GM19467 (cell line): Measurements from ENCODE around the gene ZNF710.
"Not testable (repeated sequence)": the region's sequence is repeated elsewhere in the genome, so short reads cannot be mapped to it uniquely, and the experiment has no call there.

ENCODE experiments used
- ATAC-seq: cut with Tn5 transposase; IDR thresholded peaks from one replicate; pipeline ENCODE4 v1.9.1; 2021; ENCODE audit warnings: mild to moderate bottlenecking, moderate library complexity; ENCODE audit not compliant: unreplicated experiment

Gene ZNF710, protein sequence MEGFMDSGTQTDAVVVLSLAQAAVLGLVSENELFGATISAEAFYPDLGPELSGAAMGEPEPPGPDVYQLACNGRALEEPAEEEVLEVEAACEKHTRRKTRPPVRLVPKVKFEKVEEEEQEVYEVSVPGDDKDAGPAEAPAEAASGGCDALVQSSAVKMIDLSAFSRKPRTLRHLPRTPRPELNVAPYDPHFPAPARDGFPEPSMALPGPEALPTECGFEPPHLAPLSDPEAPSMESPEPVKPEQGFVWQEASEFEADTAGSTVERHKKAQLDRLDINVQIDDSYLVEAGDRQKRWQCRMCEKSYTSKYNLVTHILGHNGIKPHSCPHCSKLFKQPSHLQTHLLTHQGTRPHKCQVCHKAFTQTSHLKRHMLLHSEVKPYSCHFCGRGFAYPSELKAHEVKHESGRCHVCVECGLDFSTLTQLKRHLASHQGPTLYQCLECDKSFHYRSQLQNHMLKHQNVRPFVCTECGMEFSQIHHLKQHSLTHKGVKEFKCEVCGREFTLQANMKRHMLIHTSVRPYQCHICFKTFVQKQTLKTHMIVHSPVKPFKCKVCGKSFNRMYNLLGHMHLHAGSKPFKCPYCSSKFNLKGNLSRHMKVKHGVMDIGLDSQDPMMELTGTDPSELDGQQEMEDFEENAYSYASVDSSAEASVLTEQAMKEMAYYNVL

DNA sequence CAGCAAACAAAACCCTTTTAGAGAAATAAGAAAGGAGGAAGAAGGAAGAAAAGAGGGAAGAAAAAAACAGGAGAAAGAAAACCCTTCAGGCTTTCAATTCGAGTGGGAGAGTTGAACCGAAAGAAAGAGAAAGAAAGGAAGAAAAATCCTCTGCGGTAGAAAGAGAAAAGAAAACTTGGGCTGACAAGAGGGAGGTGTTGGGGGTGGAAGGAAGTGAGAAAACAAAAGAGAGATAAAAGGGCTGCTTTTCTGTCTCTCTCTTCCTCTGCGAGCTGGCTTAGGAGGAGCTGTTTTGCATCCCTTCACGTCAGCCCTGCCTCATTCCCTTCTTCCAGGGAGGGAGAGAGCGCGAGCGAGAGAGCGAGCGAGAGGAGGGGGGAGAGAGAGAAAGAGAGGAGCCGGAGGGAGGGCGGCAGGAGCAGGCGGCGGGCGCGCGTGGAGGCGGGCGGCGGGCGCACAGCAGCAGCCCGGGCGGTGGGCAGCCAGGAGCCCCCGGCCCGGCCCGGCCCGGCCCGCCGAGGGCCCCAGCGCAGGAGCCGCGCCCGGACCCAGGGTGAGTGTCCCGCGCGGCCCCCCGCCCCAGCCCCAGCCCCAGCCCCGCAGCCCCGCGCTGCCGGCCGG is at the start of gene ZNF710:
ZNF710 (plus strand) TSS at position 263 of the 621 bp plus-strand sequence. CDS start 65,814 bp downstream, outside the sequence.
- ATAC-seq, result no peak

DNA sequence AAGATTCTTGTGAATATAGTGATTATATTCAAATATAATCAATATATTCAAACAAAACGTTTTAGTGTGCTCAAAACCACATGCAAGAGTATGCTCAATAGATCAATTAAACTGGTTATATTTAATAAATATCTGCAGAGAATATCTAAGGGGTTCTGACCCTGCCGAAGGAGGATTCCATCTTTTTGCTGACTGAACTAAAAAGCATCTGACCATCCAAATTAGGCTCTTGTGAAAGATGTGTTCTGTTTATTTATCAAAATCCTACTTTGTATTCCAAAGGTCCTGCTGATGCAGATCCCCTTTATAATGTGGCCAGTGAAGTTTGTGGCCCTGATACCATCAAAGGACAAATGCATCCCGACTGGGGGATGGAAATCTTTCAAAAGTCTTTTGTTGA is 46.6 kb upstream of the ZNF710 start:
- no peak for ATAC-seq

- not testable (repeated sequence) for ATAC-seq
These were observed 45.6 kb upstream of the ZNF710 start for GRCh38 chr15:89955449-89955998.

- no peak for ATAC-seq
These were observed 42.9 kb upstream of the ZNF710 start for GRCh38 chr15:89958107-89958805.

DNA sequence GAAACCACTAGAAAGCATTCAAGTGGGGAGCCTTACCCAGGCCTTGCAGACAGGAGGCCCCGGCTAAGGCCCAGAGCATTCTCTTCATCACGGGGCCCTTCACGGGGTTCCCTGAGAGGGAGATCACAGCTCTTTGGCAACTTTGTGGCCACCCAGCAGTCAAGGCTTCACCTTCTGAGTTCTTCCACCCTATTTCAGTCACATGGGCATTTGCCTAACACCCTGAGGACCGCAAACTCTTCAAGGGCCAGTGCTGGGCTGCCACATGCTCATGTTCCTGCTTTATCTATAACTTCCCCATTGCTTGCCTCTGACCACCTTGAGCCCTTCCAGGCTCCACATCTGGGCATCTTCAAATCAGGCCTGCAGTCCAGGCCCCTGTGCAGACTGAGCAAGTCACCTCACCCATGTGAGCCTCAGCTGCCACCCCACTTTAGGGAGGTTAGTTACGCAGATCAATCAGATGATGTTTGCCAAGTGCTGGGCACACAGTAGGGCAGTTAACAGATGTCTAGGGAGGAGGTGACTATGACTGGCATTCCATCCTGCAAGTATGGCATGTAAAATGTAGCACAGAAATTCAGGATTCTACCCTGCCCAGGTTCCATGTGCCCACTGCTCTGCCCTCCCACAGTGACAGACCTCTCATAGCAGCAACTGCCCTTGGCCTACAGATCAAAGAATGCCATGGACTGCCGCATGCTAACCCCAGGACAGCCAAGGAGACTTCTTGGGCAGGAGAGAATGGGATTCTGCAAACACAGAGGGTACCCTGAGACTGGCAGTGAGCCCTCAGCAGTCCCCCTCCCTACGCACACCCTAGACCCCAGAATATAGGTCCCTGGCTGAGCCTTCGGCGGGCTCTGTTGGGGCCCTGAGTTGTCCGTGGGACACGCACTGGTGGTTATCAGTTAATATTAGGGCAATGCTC is 37.6 kb upstream of the ZNF710 start:
- no peak for ATAC-seq

- no peak for ATAC-seq
These were observed 36.7 kb upstream of the ZNF710 start for GRCh38 chr15:89964232-89964954.

- no peak for ATAC-seq
These were observed 33.2 kb upstream of the ZNF710 start for GRCh38 chr15:89967881-89968280.

- ATAC-seq, result peak; percentile 86
These were observed 29.5 kb upstream of the ZNF710 start for GRCh38 chr15:89971592-89971997.

- ATAC-seq, result no peak
These were observed 29.0 kb upstream of the ZNF710 start for GRCh38 chr15:89972085-89972484.

DNA sequence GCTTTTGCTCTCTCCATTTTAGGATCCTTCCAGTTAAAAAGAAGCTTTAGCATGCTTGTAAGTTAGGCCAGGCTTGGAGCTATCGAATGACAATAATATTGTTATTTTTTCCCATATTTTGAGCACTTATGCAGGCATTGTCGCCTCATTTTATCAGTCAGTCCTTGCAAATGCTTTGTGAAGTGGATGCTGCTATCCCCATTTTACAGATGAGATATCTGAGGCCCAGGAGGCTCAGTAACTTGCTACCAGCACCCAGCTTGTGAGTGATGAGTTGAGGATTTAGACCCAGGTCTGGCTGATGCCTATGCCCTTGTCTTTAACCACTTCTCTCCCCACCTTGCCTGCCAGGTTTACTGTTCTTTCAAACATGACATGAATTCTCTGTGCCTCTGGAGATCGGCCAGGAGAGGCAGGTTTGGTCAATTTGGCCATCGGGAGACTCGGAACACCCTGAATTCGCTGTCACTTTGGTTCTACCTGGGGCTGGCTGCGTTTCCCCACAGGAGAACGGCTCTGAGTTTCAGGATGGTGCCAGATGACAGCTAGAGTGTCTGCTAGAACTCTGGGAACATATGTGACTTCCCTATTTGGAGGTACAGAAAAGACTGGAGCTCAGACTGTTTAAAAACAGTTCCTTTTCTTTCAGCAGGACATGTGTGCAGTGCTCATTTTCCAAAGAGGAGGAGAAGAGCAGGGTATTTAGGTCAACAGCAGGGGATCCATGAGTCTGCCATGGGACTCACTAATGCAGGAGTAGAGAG is 25.5 kb upstream of the ZNF710 start:
- ATAC-seq, result no peak

DNA sequence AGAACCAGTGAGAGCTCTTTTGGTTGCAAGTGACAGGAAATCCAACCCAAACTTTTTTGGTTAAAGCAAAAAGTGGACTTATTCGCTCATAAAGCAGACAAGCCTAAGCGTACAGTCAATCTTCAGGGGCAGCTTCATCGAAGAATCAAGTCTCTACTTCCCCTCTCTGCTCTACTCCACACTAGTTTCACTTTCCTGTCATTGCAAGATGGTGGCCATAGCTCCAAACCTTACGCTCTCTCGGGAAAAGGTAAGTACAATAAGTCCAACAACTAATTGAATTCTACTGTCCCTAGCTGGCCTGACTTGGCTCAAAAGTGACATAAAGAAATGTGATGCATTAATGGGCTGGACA is 24.9 kb upstream of the ZNF710 start:
- no peak for ATAC-seq

- not testable (repeated sequence) for ATAC-seq
These were observed 23.3 kb upstream of the ZNF710 start for GRCh38 chr15:89977836-89978235.

- no peak for ATAC-seq
These were observed 22.2 kb upstream of the ZNF710 start for GRCh38 chr15:89978914-89979313.

DNA sequence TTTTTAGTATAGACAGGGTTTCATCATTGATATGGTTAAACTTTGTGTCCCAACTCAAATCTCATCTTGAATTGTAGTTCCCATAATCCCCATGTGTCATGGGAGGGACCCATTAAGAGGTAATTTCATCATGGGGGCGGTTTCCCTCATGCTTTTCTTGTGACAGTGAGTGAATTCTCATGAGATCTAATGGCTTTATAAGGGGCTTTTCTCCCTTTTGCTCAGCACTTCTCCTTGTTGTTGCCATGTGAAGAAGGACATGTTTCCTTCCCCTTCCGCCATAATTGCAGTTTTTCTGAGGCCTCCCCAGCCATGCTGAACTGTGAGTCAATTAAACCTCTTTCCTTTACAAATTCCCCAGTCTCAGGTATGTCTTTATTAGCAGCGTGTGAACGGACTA is 20.2 kb upstream of the ZNF710 start:
- ATAC-seq, result no peak

GRCh38 chr15:89982315-89983055 is 18.6 kb upstream of the ZNF710 start:
- ATAC-seq, result no peak

DNA sequence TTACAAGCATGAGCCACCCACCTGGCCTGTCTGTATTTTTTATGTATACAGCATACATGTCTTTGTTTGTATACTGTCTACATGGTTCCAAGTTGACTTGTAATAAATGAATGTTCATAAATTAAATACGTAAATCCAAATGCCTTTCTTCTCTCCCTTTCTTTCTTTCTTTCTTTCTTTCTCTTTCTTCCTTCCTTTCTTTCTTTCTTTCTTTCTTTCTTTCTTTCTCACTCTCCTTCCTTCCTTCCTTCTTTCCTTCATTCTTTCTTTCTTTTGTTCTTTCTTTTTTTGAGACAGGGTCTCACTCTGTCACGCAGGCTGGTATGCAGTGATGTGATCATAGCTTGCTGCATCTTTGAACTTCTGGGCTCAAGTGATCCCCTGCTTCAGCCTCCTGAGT is 17.1 kb upstream of the ZNF710 start:
- ATAC-seq, result no peak

GRCh38 chr15:89984421-89985010 is 16.6 kb upstream of the ZNF710 start:
- ATAC-seq, result no peak
